ENCODE measurements around the gene TSPAN9.

The TSPAN9 gene

DNA sequence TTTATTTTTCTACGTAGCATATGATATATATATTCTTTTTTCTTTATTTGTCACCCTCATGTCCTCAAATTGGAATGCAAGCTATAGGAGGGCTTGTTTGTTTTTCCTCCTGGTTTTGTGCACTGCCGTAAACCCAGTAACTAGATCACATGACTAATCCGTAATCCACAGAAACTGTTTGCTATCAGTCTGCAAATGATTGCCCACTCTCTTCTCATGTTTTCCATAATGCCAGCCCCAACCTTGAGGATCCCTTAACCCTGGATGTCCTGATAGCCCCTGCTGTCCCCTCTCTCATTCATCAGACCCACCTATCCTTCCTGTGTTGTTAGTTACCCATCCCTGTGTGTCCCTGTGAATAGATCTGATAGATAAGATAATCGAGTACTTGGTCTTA is 94.0 kb downstream of the TSPAN9 start:
- Histone ChIP-seq H3K9ac (ENCODE audit: low read depth, low read length) (no peak overlapping the region), H3K9me3 (ENCODE audit: control insufficient read depth, insufficient read depth, low read length) (no peaks in the 10 kb centered on the region), H3K4me1 (ENCODE audit: control insufficient read depth, insufficient read depth, low read length) (no peaks in the 10 kb centered on the region)

DNA sequence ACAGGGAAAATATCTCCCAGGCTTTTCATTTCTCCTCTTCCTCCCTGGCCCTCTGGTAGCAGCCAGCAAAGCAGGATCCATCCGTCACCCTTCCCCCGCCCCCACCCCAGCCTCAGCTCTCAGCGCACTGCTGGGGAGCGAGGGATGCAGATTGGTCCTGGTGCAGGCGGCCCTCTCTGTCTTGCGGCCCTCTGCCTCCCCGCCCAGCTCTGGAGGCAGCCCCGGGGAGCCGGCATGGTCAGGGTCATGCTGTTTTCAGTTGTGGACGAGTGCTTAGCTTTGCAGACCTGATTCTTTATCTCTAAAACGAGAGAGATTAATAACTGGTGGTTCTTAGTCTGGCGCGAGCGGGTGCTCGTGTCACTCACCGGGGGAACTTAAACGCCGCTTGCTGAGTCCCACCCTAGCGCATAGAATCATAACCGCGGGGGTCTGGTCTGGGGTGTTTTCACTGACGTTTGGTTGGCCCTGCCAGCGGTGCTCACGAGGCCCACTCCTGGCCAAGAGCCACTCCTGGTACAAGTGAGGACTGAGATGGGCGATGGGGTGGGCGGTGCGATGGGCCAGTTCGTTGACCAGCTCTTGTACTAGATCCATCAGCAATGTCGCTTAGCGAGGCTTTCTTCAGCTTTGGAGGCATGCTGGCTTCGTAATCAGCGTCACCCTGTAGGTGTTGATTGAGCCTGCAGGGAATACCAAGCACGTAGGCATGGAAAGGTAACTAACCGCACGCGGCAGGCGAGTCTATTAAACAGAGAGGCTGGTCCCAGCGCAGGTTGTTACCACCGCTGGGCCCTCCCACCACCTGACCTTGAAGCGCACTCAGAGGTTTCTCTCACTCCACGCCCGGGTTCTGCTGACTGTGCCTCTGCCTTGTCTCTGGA is 95.2 kb downstream of the TSPAN9 start:
- no peak overlapping the region for H3K9ac ChIP-seq (ENCODE audit: low read depth, low read length)
- no peaks in the 10 kb centered on the region for H3K36me3 ChIP-seq (ENCODE audit: control insufficient read depth, insufficient read depth, low read length)
- no peaks in the 10 kb centered on the region for H3K4me1 ChIP-seq (ENCODE audit: control insufficient read depth, insufficient read depth, low read length)
- no peak overlapping the region for H3K4me3 ChIP-seq (ENCODE audit: low read depth, low read length)
- H3K27me3 ChIP-seq (ENCODE audit: control insufficient read depth, insufficient read depth, low read length) = no peaks in the 10 kb centered on the region
- no peaks in the 10 kb centered on the region for H3K9me3 ChIP-seq (ENCODE audit: control insufficient read depth, insufficient read depth, low read length)

More for the DNA sequence above, 94.0 kb downstream of the TSPAN9 start:
- no peaks in the 10 kb centered on the region for H3K27me3 ChIP-seq (ENCODE audit: control insufficient read depth, insufficient read depth, low read length)
- no peak overlapping the region for H3K4me3 ChIP-seq (ENCODE audit: low read depth, low read length)
- no peaks in the 10 kb centered on the region for H3K36me3 ChIP-seq (ENCODE audit: control insufficient read depth, insufficient read depth, low read length)

DNA sequence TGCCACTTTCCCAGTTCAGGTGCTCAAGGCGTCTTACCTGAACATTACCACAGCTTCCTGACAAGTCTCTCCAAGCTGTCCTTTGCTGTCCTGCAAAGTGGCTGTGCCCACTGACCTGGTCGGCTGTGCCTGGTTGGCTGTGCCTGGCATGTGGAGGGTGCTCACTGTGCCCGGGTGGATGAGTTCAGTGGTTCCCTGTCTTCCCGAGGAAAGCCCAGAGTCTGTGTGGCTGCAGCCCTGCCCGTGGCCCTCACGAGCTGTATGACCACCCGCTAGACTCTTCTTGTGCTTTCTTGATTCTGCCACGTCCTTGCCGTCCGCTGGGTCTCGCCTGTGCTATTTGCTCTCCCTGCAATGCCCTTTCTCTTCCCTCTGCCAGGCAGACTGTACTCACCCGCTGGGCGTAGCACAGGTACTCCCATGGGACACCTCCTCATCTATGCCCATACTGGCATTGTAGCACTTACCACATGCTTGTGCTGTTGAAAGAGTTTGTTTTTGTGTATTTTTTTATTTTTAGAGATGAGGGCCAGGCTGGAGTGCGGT is 95.9 kb downstream of the TSPAN9 start:
- no peaks in the 10 kb centered on the region for H3K9me3 ChIP-seq (ENCODE audit: control insufficient read depth, insufficient read depth, low read length)
- H3K9ac ChIP-seq (ENCODE audit: low read depth, low read length) = no peak overlapping the region
- H3K4me3 ChIP-seq (ENCODE audit: low read depth, low read length) = no peak overlapping the region
- H3K4me1 ChIP-seq (ENCODE audit: control insufficient read depth, insufficient read depth, low read length) = peaks cover 3% of the 10 kb centered on the region
- no peaks in the 10 kb centered on the region for H3K36me3 ChIP-seq (ENCODE audit: control insufficient read depth, insufficient read depth, low read length)
- no peaks in the 10 kb centered on the region for H3K27me3 ChIP-seq (ENCODE audit: control insufficient read depth, insufficient read depth, low read length)

GRCh38 chr12:3173912-3174311 is 96.7 kb downstream of the TSPAN9 start:
- no peak overlapping the region for H3K9ac ChIP-seq (ENCODE audit: low read depth, low read length)
- H3K36me3 ChIP-seq (ENCODE audit: control insufficient read depth, insufficient read depth, low read length) = no peaks in the 10 kb centered on the region
- no peaks in the 10 kb centered on the region for H3K9me3 ChIP-seq (ENCODE audit: control insufficient read depth, insufficient read depth, low read length)
- no peaks in the 10 kb centered on the region for H3K27me3 ChIP-seq (ENCODE audit: control insufficient read depth, insufficient read depth, low read length)
- H3K4me3 ChIP-seq (ENCODE audit: low read depth, low read length) = no peak overlapping the region
- peaks cover 4% of the 10 kb centered on the region for H3K4me1 ChIP-seq (ENCODE audit: control insufficient read depth, insufficient read depth, low read length)

DNA sequence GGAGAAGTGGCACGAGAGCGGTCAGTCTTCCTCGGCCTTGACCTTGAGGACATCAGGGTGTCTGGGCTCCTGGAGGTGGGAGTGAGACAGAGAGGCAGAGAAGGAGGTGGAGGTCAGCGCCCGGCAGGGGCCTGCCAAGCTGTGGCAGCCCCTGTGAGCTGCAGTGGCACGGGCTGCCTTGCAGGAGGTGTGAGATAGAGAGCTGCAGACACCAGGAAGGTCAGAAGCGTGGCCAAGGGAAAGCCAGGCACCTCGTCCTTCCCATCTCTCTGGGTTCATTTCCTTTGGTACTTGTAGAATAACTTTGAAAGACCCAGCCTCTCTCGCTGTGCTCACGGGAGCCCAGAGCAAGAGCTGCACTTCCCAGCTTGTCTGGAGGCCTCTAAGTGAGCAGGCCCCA is 98.1 kb downstream of the TSPAN9 start:
- Histone ChIP-seq H3K27me3 (ENCODE audit: control insufficient read depth, insufficient read depth, low read length) (no peaks in the 10 kb centered on the region), H3K36me3 (ENCODE audit: control insufficient read depth, insufficient read depth, low read length) (no peaks in the 10 kb centered on the region), H3K9ac (ENCODE audit: low read depth, low read length) (no peak overlapping the region), H3K4me3 (ENCODE audit: low read depth, low read length) (no peak overlapping the region), H3K9me3 (ENCODE audit: control insufficient read depth, insufficient read depth, low read length) (no peaks in the 10 kb centered on the region), H3K4me1 (ENCODE audit: control insufficient read depth, insufficient read depth, low read length) (peaks cover 4% of the 10 kb centered on the region)

GRCh38 chr12:3176754-3177153 is 99.6 kb downstream of the TSPAN9 start:
- Histone ChIP-seq H3K27me3 (ENCODE audit: control insufficient read depth, insufficient read depth, low read length) (no peaks in the 10 kb centered on the region), H3K9ac (ENCODE audit: low read depth, low read length) (no peak overlapping the region), H3K9me3 (ENCODE audit: control insufficient read depth, insufficient read depth, low read length) (no peaks in the 10 kb centered on the region), H3K4me3 (ENCODE audit: low read depth, low read length) (no peak overlapping the region), H3K4me1 (ENCODE audit: control insufficient read depth, insufficient read depth, low read length) (peaks cover 4% of the 10 kb centered on the region), H3K36me3 (ENCODE audit: control insufficient read depth, insufficient read depth, low read length) (no peaks in the 10 kb centered on the region)

DNA sequence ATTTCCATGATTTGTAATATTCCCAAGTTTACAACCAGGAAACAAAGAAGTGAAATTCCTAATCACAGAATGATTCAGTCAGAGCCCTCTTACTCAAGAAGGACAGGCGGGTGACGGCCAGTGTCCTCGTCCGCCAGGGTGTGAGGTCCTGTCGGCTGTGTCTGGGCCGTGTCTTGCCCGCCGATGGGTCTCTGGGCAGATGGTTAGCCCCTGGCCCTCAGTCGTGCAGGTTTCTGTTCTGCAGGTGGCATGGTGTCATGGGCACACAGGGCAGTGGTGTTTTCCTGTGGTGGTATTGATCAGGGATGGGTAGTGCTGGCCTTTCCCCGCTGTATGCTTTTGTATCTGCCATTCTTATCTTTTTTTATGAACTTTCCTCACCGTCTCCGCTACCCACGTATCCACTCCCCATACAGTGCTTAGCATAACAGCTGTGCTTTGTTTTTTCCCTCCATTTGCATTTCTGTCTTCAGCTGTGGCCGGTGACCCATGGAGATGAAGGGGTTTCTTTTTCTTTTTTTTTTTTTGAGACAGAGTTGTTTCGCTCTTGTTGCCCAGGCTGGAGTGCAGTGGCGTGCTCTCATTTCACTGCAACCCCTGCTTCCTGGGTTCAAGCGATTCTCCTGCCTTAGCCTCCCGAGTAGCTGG is 100.7 kb downstream of the TSPAN9 start:
- Histone ChIP-seq H3K9ac (ENCODE audit: low read depth, low read length) (no peak overlapping the region), H3K4me3 (ENCODE audit: low read depth, low read length) (no peak overlapping the region), H3K27me3 (ENCODE audit: control insufficient read depth, insufficient read depth, low read length) (no peaks in the 10 kb centered on the region), H3K4me1 (ENCODE audit: control insufficient read depth, insufficient read depth, low read length) (peaks cover 4% of the 10 kb centered on the region), H3K9me3 (ENCODE audit: control insufficient read depth, insufficient read depth, low read length) (no peaks in the 10 kb centered on the region), H3K36me3 (ENCODE audit: control insufficient read depth, insufficient read depth, low read length) (peaks cover 2% of the 10 kb centered on the region)

DNA sequence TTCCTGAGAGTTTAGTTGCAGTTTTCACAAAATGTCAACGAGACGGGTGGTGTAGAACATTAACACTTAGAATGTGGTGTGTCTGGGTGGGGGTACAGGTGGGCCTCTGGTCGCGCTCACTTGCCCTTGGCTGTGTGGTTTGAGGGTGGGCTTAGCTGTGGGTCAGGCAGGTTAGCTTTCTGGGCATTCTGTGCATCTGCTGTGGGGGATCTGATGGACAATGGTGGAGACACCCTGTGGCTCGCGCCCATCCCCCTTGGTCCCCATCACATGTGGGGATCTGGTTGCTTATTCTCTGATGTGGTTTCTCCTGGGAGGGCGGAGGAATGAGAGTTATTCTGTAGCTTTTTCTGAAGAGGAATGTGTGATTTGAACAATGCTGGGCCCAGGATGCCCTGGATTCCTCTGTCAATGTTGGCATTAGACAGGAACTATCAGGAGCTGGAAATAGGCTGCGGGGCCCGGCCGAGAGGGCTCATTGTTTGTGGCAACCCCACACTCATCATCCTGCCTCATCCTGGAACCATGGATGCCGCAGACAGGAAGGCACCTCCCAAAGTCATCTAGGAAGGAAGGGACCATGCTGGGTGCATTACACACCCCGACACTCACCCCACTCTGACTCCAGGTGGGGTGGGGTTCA is 101.6 kb downstream of the TSPAN9 start:
- Histone ChIP-seq H3K36me3 (ENCODE audit: control insufficient read depth, insufficient read depth, low read length) (peaks cover 2% of the 10 kb centered on the region), H3K4me1 (ENCODE audit: control insufficient read depth, insufficient read depth, low read length) (peaks cover 4% of the 10 kb centered on the region), H3K9ac (ENCODE audit: low read depth, low read length) (no peak overlapping the region), H3K9me3 (ENCODE audit: control insufficient read depth, insufficient read depth, low read length) (no peaks in the 10 kb centered on the region), H3K4me3 (ENCODE audit: low read depth, low read length) (no peak overlapping the region), H3K27me3 (ENCODE audit: control insufficient read depth, insufficient read depth, low read length) (no peaks in the 10 kb centered on the region)

DNA sequence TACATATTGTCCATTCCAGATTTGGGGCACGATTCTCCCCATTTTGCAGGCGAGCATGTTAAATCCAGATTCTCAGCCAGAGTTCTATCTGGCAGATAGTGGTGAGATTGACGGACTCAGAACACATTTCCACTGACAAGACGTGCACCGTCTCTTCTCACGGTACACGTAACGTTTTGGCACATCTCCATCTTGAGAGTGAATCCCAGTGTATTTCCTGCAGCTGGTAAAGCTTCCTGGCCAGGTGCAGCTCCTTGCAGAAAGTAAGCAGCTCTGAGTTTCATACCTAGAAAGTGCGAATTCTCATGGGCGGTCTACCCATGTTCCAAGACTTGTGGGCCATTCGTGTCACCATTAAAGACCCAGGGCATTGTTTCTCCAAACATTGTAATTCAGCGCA is 102.6 kb downstream of the TSPAN9 start:
- Histone ChIP-seq H3K9me3 (ENCODE audit: control insufficient read depth, insufficient read depth, low read length) (no peaks in the 10 kb centered on the region), H3K4me1 (ENCODE audit: control insufficient read depth, insufficient read depth, low read length) (peaks cover 4% of the 10 kb centered on the region), H3K4me3 (ENCODE audit: low read depth, low read length) (no peak overlapping the region), H3K27me3 (ENCODE audit: control insufficient read depth, insufficient read depth, low read length) (no peaks in the 10 kb centered on the region), H3K9ac (ENCODE audit: low read depth, low read length) (no peak overlapping the region), H3K36me3 (ENCODE audit: control insufficient read depth, insufficient read depth, low read length) (peaks cover 2% of the 10 kb centered on the region)

GRCh38 chr12:3182426-3182825 is 105.2 kb downstream of the TSPAN9 start:
- Histone ChIP-seq H3K36me3 (ENCODE audit: control insufficient read depth, insufficient read depth, low read length) (peaks cover 2% of the 10 kb centered on the region), H3K27me3 (ENCODE audit: control insufficient read depth, insufficient read depth, low read length) (no peaks in the 10 kb centered on the region), H3K9me3 (ENCODE audit: control insufficient read depth, insufficient read depth, low read length) (no peaks in the 10 kb centered on the region), H3K4me1 (ENCODE audit: control insufficient read depth, insufficient read depth, low read length) (peaks cover 4% of the 10 kb centered on the region), H3K4me3 (ENCODE audit: low read depth, low read length) (no peak overlapping the region), H3K9ac (ENCODE audit: low read depth, low read length) (no peak overlapping the region)

DNA sequence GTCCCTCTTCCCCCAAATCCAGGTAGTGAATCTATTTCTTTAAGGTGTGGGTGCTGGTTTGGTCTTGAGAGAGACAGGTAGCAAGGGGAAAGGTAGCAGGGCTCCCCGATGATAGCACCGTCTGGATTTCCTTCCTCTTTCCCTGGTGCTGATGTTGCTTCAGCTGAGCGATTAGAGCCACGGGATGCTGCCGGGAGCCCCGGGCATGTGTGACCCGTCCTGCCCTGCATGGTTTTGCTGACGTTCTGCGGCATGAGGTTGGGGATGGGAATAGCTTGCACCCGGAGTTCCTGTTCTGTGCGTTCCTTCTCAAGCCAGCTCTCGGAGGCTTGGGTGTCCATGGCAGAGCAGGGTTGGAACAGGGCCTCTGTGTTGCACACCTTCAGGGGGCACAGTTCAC is 107.3 kb downstream of the TSPAN9 start:
- H3K4me3 ChIP-seq (ENCODE audit: low read depth, low read length) = no peak overlapping the region
- H3K9ac ChIP-seq (ENCODE audit: low read depth, low read length) = no peak overlapping the region
- H3K36me3 ChIP-seq (ENCODE audit: control insufficient read depth, insufficient read depth, low read length) = peaks cover 2% of the 10 kb centered on the region
- no peaks in the 10 kb centered on the region for H3K4me1 ChIP-seq (ENCODE audit: control insufficient read depth, insufficient read depth, low read length)
- H3K9me3 ChIP-seq (ENCODE audit: control insufficient read depth, insufficient read depth, low read length) = no peaks in the 10 kb centered on the region
- no peaks in the 10 kb centered on the region for H3K27me3 ChIP-seq (ENCODE audit: control insufficient read depth, insufficient read depth, low read length)

Data from iPS-15b (cell line).